WTC11 (cell line): ENCODE data around the gene CRIP1. TPM values are rescaled to one million over a fixed set of nuclear protein-coding genes. Genes with fewer than 3 reads are reported as not detected.

Source experiments
- ATAC-seq: fragments of 200-7000 bp; cut with Tn5 transposase; 2 replicates; pipeline ENCODE4 v1.10.0; 2021; ENCODE audit warnings: mild to moderate bottlenecking, moderate library complexity
- CTCF ChIA-PET: fragments of 300-600 bp; sonication (Branson Sonifier 250); formaldehyde crosslinking; loops from one replicate; lab custom pipeline; 2021; ENCODE audit warnings: antibody characterized with exemption; lab: Charles Lee
- POLR2A ChIA-PET: fragments of 350-600 bp; sonication (Branson Sonifier 250); formaldehyde crosslinking; loops from one replicate; lab custom pipeline; 2021; ENCODE audit warnings: antibody characterized with exemption; lab: Charles Lee
- DNase-seq: peaks from one replicate; pipeline ENCODE4 v3.0.0; 2021; ENCODE audit warnings: low spot score
- H3K27ac Mint-ChIP-seq: 2 replicates; pipeline ENCODE4 v1.8.0; 2021; ENCODE audit warnings: mixed read lengths
- H3K27me3 Mint-ChIP-seq: 2 replicates; pipeline ENCODE4 v1.8.0; 2021; ENCODE audit warnings: low read depth, mild to moderate bottlenecking, moderate library complexity, mixed read lengths
- H3K36me3 Mint-ChIP-seq: 2 replicates; pipeline ENCODE4 v1.8.0; 2021; ENCODE audit warnings: mixed read lengths
- H3K4me1 Mint-ChIP-seq: 2 replicates; pipeline ENCODE4 v1.8.0; 2022; ENCODE audit warnings: mixed read lengths
- H3K4me3 Mint-ChIP-seq: 2 replicates; pipeline ENCODE4 v1.8.0; 2021; ENCODE audit warnings: mild to moderate bottlenecking, moderate library complexity, mixed read lengths
- H3K9me3 Mint-ChIP-seq: 2 replicates; pipeline ENCODE4 v1.8.0; 2021; ENCODE audit warnings: mixed read lengths
- ATF1 ChIP-seq: sonication (generic); formaldehyde crosslinking; IDR thresholded peaks from 2 replicates; pipeline ENCODE4 v1.8.1; 2023; ENCODE audit warnings: mild to moderate bottlenecking, moderate library complexity, missing genetic modification reagents
- CBFB ChIP-seq: sonication (generic); formaldehyde crosslinking; IDR thresholded peaks from 2 replicates; pipeline ENCODE4 v1.8.1; 2022; ENCODE audit warnings: mild to moderate bottlenecking, low read depth, missing genetic modification reagents
- CREB1 ChIP-seq: sonication (generic); formaldehyde crosslinking; IDR thresholded peaks from 2 replicates; pipeline ENCODE4 v1.8.0; 2023; ENCODE audit warnings: mild to moderate bottlenecking, missing genetic modification reagents
- EMX1 ChIP-seq: fragments of 250-450 bp; sonication (Bioruptor Pico); IDR thresholded peaks from 2 replicates; pipeline ENCODE4 v1.8.0; 2021; ENCODE audit warnings: mild to moderate bottlenecking
- ESRRA ChIP-seq: sonication (generic); formaldehyde crosslinking; IDR thresholded peaks from 2 replicates; pipeline ENCODE4 v1.8.1; 2022; ENCODE audit warnings: mild to moderate bottlenecking, missing genetic modification reagents, borderline replicate concordance
- FOXJ3 ChIP-seq: sonication (generic); formaldehyde crosslinking; IDR thresholded peaks from 2 replicates; pipeline ENCODE4 v1.9.0; 2021; ENCODE audit warnings: missing genetic modification reagents, mild to moderate bottlenecking, borderline replicate concordance
- FOXP4 ChIP-seq: sonication (generic); formaldehyde crosslinking; IDR thresholded peaks from 2 replicates; pipeline ENCODE4 v1.8.0; 2022; ENCODE audit warnings: mild to moderate bottlenecking, missing genetic modification reagents
- JAZF1 ChIP-seq: fragments of 250-450 bp; sonication (Bioruptor Pico); IDR thresholded peaks from 2 replicates; pipeline ENCODE4 v1.9.0; 2021; ENCODE audit warnings: moderate library complexity, mild to moderate bottlenecking, inconsistent platforms
- MAX ChIP-seq: sonication (generic); formaldehyde crosslinking; IDR thresholded peaks from 2 replicates; pipeline ENCODE4 v1.8.0; 2022; ENCODE audit warnings: mild to moderate bottlenecking, missing genetic modification reagents
- MYBL2 ChIP-seq: sonication (generic); formaldehyde crosslinking; IDR thresholded peaks from 2 replicates; pipeline ENCODE4 v1.8.1; 2023; ENCODE audit warnings: mild to moderate bottlenecking, moderate library complexity, missing genetic modification reagents
- NFATC4 ChIP-seq: fragments of 250-450 bp; sonication (Bioruptor Pico); IDR thresholded peaks from 2 replicates; pipeline ENCODE4 v1.9.0; 2021; ENCODE audit warnings: mild to moderate bottlenecking
- NR3C1 ChIP-seq: sonication (generic); formaldehyde crosslinking; conservative IDR thresholded peaks from 2 replicates; pipeline ENCODE4 v1.8.1; 2023; ENCODE audit warnings: low read depth, mild to moderate bottlenecking, missing genetic modification reagents
- SOX15 ChIP-seq: fragments of 250-450 bp; sonication (Bioruptor Pico); IDR thresholded peaks from 2 replicates; pipeline ENCODE4 v1.9.0; 2021; ENCODE audit warnings: mild to moderate bottlenecking
- TCF7 ChIP-seq: sonication (generic); formaldehyde crosslinking; IDR thresholded peaks from 2 replicates; pipeline ENCODE4 v1.8.0; 2022; ENCODE audit warnings: mild to moderate bottlenecking, low read depth, missing genetic modification reagents, moderate library complexity
- TP53 ChIP-seq: sonication (generic); formaldehyde crosslinking; IDR thresholded peaks from 2 replicates; pipeline ENCODE4 v1.8.1; 2023; ENCODE audit warnings: mild to moderate bottlenecking, missing genetic modification reagents
- ZBTB21 ChIP-seq: sonication (generic); formaldehyde crosslinking; IDR thresholded peaks from 2 replicates; pipeline ENCODE4 v1.8.1; 2023; ENCODE audit warnings: mild to moderate bottlenecking, missing genetic modification reagents, borderline replicate concordance
- ZBTB43 ChIP-seq: sonication (generic); formaldehyde crosslinking; IDR thresholded peaks from 2 replicates; pipeline ENCODE4 v1.8.1; 2023; ENCODE audit warnings: mild to moderate bottlenecking, missing genetic modification reagents
- ZNF138 ChIP-seq: sonication (generic); formaldehyde crosslinking; conservative IDR thresholded peaks from 2 replicates; pipeline ENCODE4 v1.8.1; 2022; ENCODE audit warnings: mild to moderate bottlenecking, moderate library complexity, missing genetic modification reagents
- ZNF317 ChIP-seq: sonication (generic); formaldehyde crosslinking; IDR thresholded peaks from 2 replicates; pipeline ENCODE4 v1.8.1; 2023; ENCODE audit warnings: low read depth, mild to moderate bottlenecking, moderate library complexity, missing genetic modification reagents, borderline replicate concordance
- ZNF396 ChIP-seq: fragments of 250-450 bp; sonication (Bioruptor Pico); IDR thresholded peaks from 2 replicates; pipeline ENCODE4 v1.8.0; 2021; ENCODE audit warnings: mild to moderate bottlenecking, moderate library complexity, borderline replicate concordance
- total RNA-seq: library from RNA; stranded (reverse); gene quantifications from 3 replicates; pipeline ENCODE4 v1.2.3, GENCODE V29; 2021
- TF ChIP-seq, protein P1 (sequence below): sonication (generic); formaldehyde crosslinking; IDR thresholded peaks from 2 replicates; pipeline ENCODE4 v1.8.0; 2022; ENCODE audit warnings: mild to moderate bottlenecking, missing genetic modification reagents
- TF ChIP-seq, protein P2 (sequence below): sonication (generic); formaldehyde crosslinking; IDR thresholded peaks from 2 replicates; pipeline ENCODE4 v1.8.1; 2023; ENCODE audit warnings: mild to moderate bottlenecking, moderate library complexity, missing genetic modification reagents
- TF ChIP-seq, protein P3 (sequence below): sonication (generic); formaldehyde crosslinking; IDR thresholded peaks from 2 replicates; pipeline ENCODE4 v1.8.1; 2022; ENCODE audit warnings: mild to moderate bottlenecking, missing genetic modification reagents, moderate library complexity, borderline replicate concordance
- TF ChIP-seq, protein P4 (sequence below): fragments of 250-450 bp; sonication (Bioruptor Pico); conservative IDR thresholded peaks from 2 replicates; pipeline ENCODE4 v1.9.0; 2021; ENCODE audit warnings: mild to moderate bottlenecking

Gene CRIP1
- total RNA-seq, 1 experiment from 2014 or later, result 9.0 TPM

- H3K27me3 Mint-ChIP-seq, result peaks cover 3% of the 10 kb centered on the region
- no peaks in the 10 kb centered on the region for H3K9me3 Mint-ChIP-seq
- no peaks in the 10 kb centered on the region for H3K36me3 Mint-ChIP-seq
- DNase-seq, result no peak
- no peak for TF ChIP-seq ZBTB21
- no peak for TF ChIP-seq CBFB (CRISPR knock-in tag)
- TF ChIP-seq CREB1, result no peak
- TF ChIP-seq FOXP4 (CRISPR knock-in tag), result no peak
- no peak for TF ChIP-seq FOXJ3
- no peak for TF ChIP-seq JAZF1 (CRISPR knock-in tag)
- TF ChIP-seq NFATC4 (CRISPR knock-in tag), result no peak
- TF ChIP-seq ZBTB43 (CRISPR knock-in tag), result no peak
- TF ChIP-seq ESRRA (CRISPR knock-in tag), result no peak
- TF ChIP-seq NR3C1 (CRISPR knock-in tag), result no peak
- TF ChIP-seq ATF1 (CRISPR knock-in tag), result no peak
- TF ChIP-seq, protein P1, sequence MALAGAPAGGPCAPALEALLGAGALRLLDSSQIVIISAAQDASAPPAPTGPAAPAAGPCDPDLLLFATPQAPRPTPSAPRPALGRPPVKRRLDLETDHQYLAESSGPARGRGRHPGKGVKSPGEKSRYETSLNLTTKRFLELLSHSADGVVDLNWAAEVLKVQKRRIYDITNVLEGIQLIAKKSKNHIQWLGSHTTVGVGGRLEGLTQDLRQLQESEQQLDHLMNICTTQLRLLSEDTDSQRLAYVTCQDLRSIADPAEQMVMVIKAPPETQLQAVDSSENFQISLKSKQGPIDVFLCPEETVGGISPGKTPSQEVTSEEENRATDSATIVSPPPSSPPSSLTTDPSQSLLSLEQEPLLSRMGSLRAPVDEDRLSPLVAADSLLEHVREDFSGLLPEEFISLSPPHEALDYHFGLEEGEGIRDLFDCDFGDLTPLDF, result no peak
- TF ChIP-seq, protein P2, sequence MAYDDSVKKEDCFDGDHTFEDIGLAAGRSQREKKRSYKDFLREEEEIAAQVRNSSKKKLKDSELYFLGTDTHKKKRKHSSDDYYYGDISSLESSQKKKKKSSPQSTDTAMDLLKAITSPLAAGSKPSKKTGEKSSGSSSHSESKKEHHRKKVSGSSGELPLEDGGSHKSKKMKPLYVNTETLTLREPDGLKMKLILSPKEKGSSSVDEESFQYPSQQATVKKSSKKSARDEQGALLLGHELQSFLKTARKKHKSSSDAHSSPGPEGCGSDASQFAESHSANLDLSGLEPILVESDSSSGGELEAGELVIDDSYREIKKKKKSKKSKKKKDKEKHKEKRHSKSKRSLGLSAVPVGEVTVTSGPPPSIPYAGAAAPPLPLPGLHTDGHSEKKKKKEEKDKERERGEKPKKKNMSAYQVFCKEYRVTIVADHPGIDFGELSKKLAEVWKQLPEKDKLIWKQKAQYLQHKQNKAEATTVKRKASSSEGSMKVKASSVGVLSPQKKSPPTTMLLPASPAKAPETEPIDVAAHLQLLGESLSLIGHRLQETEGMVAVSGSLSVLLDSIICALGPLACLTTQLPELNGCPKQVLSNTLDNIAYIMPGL (CRISPR knock-in tag), result no peak
- no peak for TF ChIP-seq ZNF317
- TF ChIP-seq ZNF138 (CRISPR knock-in tag), result no peak
- TF ChIP-seq, protein P3, sequence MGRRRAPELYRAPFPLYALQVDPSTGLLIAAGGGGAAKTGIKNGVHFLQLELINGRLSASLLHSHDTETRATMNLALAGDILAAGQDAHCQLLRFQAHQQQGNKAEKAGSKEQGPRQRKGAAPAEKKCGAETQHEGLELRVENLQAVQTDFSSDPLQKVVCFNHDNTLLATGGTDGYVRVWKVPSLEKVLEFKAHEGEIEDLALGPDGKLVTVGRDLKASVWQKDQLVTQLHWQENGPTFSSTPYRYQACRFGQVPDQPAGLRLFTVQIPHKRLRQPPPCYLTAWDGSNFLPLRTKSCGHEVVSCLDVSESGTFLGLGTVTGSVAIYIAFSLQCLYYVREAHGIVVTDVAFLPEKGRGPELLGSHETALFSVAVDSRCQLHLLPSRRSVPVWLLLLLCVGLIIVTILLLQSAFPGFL (CRISPR knock-in tag), result no peak
- TF ChIP-seq TP53, result no peak
- TF ChIP-seq ZNF396 (CRISPR knock-in tag), result no peak
- TF ChIP-seq, all 79 proteins: peak for 0
- Mint-ChIP-seq H3K4me3 (no peak overlapping the region), H3K4me1 (peaks cover under 1% of the 10 kb centered on the region), H3K27ac (no peak overlapping the region)
- ChIA-PET POLR2A (no interaction called here), CTCF (no interaction called here)
- no peak for ATAC-seq
Measured at GRCh38 chr14:105494606-105494929, 7.9 kb downstream of the CRIP1 start.

- no peak for DNase-seq
- Mint-ChIP-seq H3K36me3 (no peaks in the 10 kb centered on the region), H3K9me3 (no peaks in the 10 kb centered on the region), H3K27ac (no peak overlapping the region), H3K4me1 (no peaks in the 10 kb centered on the region), H3K4me3 (no peak overlapping the region), H3K27me3 (no peaks in the 10 kb centered on the region; the same call in 1 of the 2 replicates)
- CTCF ChIA-PET, result interaction anchor here (1.8 kb wide), 1 partner anchor 14 kb away, joined by 5 read pairs; no protein-coding TSS in a partner anchor
- ATAC-seq, result no peak
- POLR2A ChIA-PET, result no interaction called here
- TF ChIP-seq SOX15 (CRISPR knock-in tag) (no peak), MAX (CRISPR knock-in tag) (no peak), ESRRA (CRISPR knock-in tag) (no peak), EMX1 (no peak), TCF7 (CRISPR knock-in tag) (no peak), MYBL2 (CRISPR knock-in tag) (no peak)
- TF ChIP-seq, protein P4, sequence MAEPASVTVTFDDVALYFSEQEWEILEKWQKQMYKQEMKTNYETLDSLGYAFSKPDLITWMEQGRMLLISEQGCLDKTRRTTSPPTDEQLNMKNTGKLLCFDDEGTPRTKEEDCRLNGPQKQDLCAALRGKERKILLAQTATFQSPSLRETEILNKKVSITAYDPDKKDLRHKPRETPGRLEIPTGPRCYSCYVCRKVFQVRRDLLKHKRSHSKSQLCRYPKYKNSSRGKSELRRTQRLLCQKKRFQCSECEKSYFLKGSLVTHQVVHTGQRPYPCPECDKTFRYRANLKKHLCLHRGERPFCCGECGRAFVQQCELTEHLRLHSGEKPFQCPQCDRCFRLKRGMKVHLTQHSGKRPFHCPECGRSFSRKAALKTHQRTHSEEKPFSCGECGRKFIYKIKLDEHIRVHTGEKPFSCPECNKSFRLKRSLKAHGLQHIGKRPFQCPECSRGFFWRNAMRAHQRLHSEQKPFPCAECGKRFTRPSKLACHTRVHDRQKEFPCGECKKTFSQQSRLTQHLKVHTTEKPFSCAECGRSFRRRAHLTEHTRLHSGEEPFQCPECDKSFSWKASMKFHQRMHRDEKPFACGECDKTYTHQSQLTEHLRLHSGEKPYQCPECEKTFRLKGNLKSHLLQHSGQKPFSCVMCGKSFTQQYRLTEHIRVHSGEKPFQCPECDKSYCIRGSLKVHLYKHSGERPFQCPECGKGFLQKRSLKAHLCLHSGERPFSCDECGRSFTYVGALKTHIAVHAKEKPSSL, result no peak
- TF ChIP-seq, protein P2 (CRISPR knock-in tag), result no peak
Measured at GRCh38 chr14:105495101-105495989, 8.7 kb downstream of the CRIP1 start.
